ENCODE results near the gene BHLHE23. TPM values are rescaled to one million over a fixed set of nuclear protein-coding genes. Genes with fewer than 3 reads are reported as not detected.

The BHLHE23 gene
- total RNA-seq, 4 donors from 2014 or later, result not detected

DNA sequence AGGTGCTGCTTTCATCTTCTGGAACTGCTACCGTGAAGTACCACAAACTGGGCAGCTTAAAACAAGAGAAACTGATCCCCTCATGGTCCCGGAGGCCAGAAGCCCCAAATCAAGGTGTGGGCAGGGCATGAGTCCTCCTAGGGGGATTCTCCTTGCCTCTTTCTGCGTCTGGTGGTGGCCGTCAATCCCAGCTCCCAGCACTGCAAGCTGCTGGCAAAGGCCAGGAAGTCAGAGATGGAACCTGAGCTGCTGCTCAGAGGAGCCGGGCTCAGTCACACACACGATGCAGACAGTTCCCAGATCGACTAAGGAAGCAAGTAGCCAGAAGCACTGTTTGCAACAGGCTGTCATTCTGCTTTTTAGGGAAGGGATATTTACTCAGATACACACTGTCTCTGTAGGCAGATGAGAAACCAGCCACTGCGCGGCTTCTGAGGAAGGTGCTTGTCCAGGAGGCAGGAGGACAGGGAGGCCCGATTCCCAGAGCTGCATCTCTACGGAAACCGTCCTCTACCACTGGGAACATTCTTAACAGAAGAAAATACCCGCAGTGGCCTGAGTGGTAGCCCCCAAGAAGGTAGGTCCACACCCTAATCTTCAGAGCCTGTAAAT lies 15.5 kb downstream of the BHLHE23 start:
- Histone ChIP-seq H3K27me3 (peaks cover 0 to 83% (median 3%) of the 10 kb centered on the region in 4 donors), H3K9me3 (no peaks in the 10 kb centered on the region), H3K27ac (replicated peaks in 1 of 4) (no peak overlapping the region), H3K4me1 (no peaks in the 10 kb centered on the region), H3K4me3 (no peak overlapping the region), H3K36me3 (no peaks in the 10 kb centered on the region)
- no peak for TF ChIP-seq POLR2A (IDR thresholded peaks at IDR 0.05; ENCODE audit: low read depth)
- TF ChIP-seq EP300 (IDR thresholded peaks at IDR 0.05), result no peak
- TF ChIP-seq POLR2AphosphoS5 (IDR thresholded peaks at IDR 0.05), result no peak
- TF ChIP-seq, protein P1, sequence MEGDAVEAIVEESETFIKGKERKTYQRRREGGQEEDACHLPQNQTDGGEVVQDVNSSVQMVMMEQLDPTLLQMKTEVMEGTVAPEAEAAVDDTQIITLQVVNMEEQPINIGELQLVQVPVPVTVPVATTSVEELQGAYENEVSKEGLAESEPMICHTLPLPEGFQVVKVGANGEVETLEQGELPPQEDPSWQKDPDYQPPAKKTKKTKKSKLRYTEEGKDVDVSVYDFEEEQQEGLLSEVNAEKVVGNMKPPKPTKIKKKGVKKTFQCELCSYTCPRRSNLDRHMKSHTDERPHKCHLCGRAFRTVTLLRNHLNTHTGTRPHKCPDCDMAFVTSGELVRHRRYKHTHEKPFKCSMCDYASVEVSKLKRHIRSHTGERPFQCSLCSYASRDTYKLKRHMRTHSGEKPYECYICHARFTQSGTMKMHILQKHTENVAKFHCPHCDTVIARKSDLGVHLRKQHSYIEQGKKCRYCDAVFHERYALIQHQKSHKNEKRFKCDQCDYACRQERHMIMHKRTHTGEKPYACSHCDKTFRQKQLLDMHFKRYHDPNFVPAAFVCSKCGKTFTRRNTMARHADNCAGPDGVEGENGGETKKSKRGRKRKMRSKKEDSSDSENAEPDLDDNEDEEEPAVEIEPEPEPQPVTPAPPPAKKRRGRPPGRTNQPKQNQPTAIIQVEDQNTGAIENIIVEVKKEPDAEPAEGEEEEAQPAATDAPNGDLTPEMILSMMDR (IDR thresholded peaks at IDR 0.05), result no peak
- DNase-seq (ENCODE audit: extremely low spot score), result no peak
- 62% methylated on average over 13 of the region's 13 CpGs for WGBS
- intact Hi-C loops (cut with DNase I), result no loop called here

DNA sequence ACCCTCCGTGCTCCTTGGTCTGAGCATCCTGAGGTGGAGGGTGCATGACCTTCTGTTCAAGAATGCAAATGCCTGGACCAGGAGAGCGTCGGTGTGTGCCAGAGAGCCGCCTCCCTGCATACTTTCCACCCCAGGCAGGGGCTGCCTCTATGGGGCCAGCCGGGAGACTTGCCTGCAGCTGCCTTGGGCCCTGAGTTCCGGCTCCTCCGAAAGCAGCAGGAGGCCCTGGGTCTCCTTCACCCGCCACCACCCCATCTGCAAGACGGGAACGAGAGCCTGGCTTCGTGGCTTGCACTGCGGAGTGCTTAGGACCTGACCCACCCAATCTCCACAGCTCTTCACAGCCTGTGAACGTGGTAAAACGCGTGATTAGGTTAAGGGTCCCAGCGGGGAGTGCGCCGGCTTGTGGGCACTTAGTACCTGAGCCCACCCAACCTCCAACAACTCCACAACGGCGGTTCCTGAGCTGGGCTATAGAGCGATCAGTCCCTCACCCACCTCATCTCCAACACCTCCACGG lies 16.4 kb downstream of the BHLHE23 start:
- peaks cover 0 to 83% (median 9%) of the 10 kb centered on the region in 4 donors for H3K27me3 ChIP-seq
- intact Hi-C loops (cut with DNase I), result no loop called here
- H3K9me3 ChIP-seq, result no peaks in the 10 kb centered on the region
- no peak for TF ChIP-seq EP300 (IDR thresholded peaks at IDR 0.05)
- no peak for TF ChIP-seq POLR2A (IDR thresholded peaks at IDR 0.05; ENCODE audit: low read depth)
- TF ChIP-seq, protein P1 (IDR thresholded peaks at IDR 0.05), result no peak
- TF ChIP-seq POLR2AphosphoS5 (IDR thresholded peaks at IDR 0.05), result no peak
- no peak for DNase-seq (ENCODE audit: extremely low spot score)
- H3K4me1 ChIP-seq, result no peaks in the 10 kb centered on the region
- 66% methylated on average over 7 of the region's 22 CpGs for WGBS
- no peak overlapping the region for H3K27ac ChIP-seq (replicated peaks in 1 of 4)
- H3K36me3 ChIP-seq, result no peaks in the 10 kb centered on the region
- H3K4me3 ChIP-seq, result no peak overlapping the region

DNA sequence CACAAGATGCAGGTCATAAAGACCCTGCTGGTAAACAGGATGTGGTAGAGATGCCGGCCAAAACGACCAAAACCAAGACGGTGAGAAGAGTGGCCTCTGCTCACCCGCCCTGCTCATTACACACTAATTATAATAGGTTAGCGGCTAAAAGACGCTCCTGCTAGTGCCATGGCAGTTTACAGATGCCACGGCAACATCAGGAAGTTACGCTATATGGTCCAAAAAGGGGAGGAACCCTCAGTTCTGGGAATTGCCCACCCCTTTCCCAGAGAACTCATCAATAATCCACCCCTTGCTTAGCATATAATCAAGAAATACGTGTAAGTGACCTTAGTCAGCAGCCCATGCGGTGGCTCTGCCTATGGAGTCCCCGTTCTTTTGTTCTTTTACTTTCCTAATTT lies 17.6 kb downstream of the BHLHE23 start:
- Histone ChIP-seq H3K36me3 (no peaks in the 10 kb centered on the region), H3K4me3 (no peak overlapping the region), H3K27me3 (peaks cover 0 to 85% (median 8%) of the 10 kb centered on the region in 4 donors), H3K27ac (replicated peaks in 1 of 4) (no peak overlapping the region), H3K4me1 (no peaks in the 10 kb centered on the region), H3K9me3 (no peaks in the 10 kb centered on the region)
- WGBS, result 57% methylated on average over 11 of the region's 11 CpGs
- no peak for DNase-seq (ENCODE audit: extremely low spot score)
- intact Hi-C loops (cut with DNase I), result no loop called here
- TF ChIP-seq POLR2A (IDR thresholded peaks at IDR 0.05; ENCODE audit: low read depth) (no peak), POLR2AphosphoS5 (IDR thresholded peaks at IDR 0.05) (no peak), EP300 (IDR thresholded peaks at IDR 0.05) (no peak)
- TF ChIP-seq, protein P1 (IDR thresholded peaks at IDR 0.05), result no peak

DNA sequence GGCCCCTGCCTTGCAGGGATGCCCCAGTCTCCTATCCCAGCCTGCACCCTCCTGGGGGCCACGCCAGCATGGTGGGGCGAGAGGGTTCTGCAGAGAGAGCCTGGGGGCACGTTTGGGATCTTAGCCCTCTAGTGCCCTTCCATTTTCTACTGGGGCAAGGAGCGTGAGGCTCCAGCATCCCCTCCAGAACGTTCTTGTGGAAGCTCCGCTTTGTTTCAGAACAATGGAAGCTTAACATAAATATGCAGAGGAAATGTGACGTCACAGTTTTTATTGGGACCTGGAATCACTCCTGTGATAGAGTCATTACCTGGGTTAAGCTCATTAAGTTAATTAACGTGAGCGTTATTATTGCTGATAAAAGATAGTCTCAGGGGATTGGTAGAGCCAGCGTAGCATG lies 19.6 kb downstream of the BHLHE23 start:
- Histone ChIP-seq H3K27me3 (peaks cover 0 to 88% (median 7%) of the 10 kb centered on the region in 4 donors), H3K4me3 (no peak overlapping the region), H3K9me3 (no peaks in the 10 kb centered on the region), H3K27ac (replicated peaks in 1 of 4) (no peak overlapping the region), H3K36me3 (no peaks in the 10 kb centered on the region), H3K4me1 (no peaks in the 10 kb centered on the region)
- 59% methylated on average over 8 of the region's 10 CpGs for WGBS
- TF ChIP-seq, protein P1 (IDR thresholded peaks at IDR 0.05), result no peak
- TF ChIP-seq POLR2A (IDR thresholded peaks at IDR 0.05; ENCODE audit: low read depth), result no peak
- no peak for TF ChIP-seq POLR2AphosphoS5 (IDR thresholded peaks at IDR 0.05)
- TF ChIP-seq EP300 (IDR thresholded peaks at IDR 0.05), result no peak
- DNase-seq (ENCODE audit: extremely low spot score), result no peak
- intact Hi-C loops (cut with DNase I), result no loop called here
